ENCODE measurements around the gene CARD9.

- TF ChIP-seq CTCF (conservative IDR thresholded peaks at IDR 0.05; ENCODE audit: low read depth, low read length): no peak
- no peak for TF ChIP-seq POLR2A (IDR thresholded peaks at IDR 0.05; ENCODE audit: low read depth, low read length)
- TF ChIP-seq NFE2L2 (IDR thresholded peaks at IDR 0.05; ENCODE audit: low read depth, low read length): no peak
These were observed 12.5 kb upstream of the CARD9 start for GRCh38 chr9:136386018-136386417.

All from IMR-90 (cell line).